ENCODE measurements around the gene ARHGEF12.

Gene ARHGEF12

GRCh38 chr11:120343429-120343828 lies 7.2 kb downstream of the ARHGEF12 start:
- no peak for DNase-seq (ENCODE audit: low read depth)

- DNase-seq (ENCODE audit: low read depth), result no peak
Measured at GRCh38 chr11:120344302-120345004, 8.2 kb downstream of the ARHGEF12 start.

GRCh38 chr11:120346233-120346632 lies 10.0 kb downstream of the ARHGEF12 start:
- no peak for DNase-seq (ENCODE audit: low read depth)

GRCh38 chr11:120350637-120351036 lies 14.4 kb downstream of the ARHGEF12 start:
- no peak for DNase-seq (ENCODE audit: low read depth)

GRCh38 chr11:120352405-120352804 lies 16.2 kb downstream of the ARHGEF12 start:
- DNase-seq (ENCODE audit: low read depth), result no peak

- DNase-seq (ENCODE audit: low read depth), result no peak
Measured at GRCh38 chr11:120354068-120354467, 17.9 kb downstream of the ARHGEF12 start.

GRCh38 chr11:120354779-120355178 lies 18.6 kb downstream of the ARHGEF12 start:
- DNase-seq (ENCODE audit: low read depth), result no peak

GRCh38 chr11:120357620-120358019 lies 21.4 kb downstream of the ARHGEF12 start:
- no peak for DNase-seq (ENCODE audit: low read depth)

GRCh38 chr11:120358729-120359128 lies 22.5 kb downstream of the ARHGEF12 start:
- DNase-seq (ENCODE audit: low read depth), result no peak

- no peak for DNase-seq (ENCODE audit: low read depth)
Measured at GRCh38 chr11:120363436-120363835, 27.2 kb downstream of the ARHGEF12 start.

GRCh38 chr11:120365512-120365911 lies 29.3 kb downstream of the ARHGEF12 start:
- DNase-seq (ENCODE audit: low read depth), result no peak

GRCh38 chr11:120372296-120372695 lies 36.1 kb downstream of the ARHGEF12 start:
- no peak for DNase-seq (ENCODE audit: low read depth)

- DNase-seq (ENCODE audit: low read depth), result no peak
Measured at GRCh38 chr11:120375076-120375475, 38.9 kb downstream of the ARHGEF12 start.

GRCh38 chr11:120376547-120377182 lies 40.5 kb downstream of the ARHGEF12 start:
- DNase-seq (ENCODE audit: low read depth), result no peak

GRCh38 chr11:120378474-120378873 lies 42.3 kb downstream of the ARHGEF12 start:
- no peak for DNase-seq (ENCODE audit: low read depth)

GRCh38 chr11:120381401-120381800 lies 45.2 kb downstream of the ARHGEF12 start:
- no peak for DNase-seq (ENCODE audit: low read depth)

- DNase-seq (ENCODE audit: low read depth), result no peak
Measured at GRCh38 chr11:120383518-120384155, 47.4 kb downstream of the ARHGEF12 start.

- DNase-seq (ENCODE audit: low read depth), result no peak
Measured at GRCh38 chr11:120384476-120384875, 48.3 kb downstream of the ARHGEF12 start.

GRCh38 chr11:120385110-120385509 lies 48.9 kb downstream of the ARHGEF12 start:
- no peak for DNase-seq (ENCODE audit: low read depth)

- DNase-seq (ENCODE audit: low read depth), result no peak
Measured at GRCh38 chr11:120385655-120386054, 49.4 kb downstream of the ARHGEF12 start.

GRCh38 chr11:120386318-120386717 lies 50.1 kb downstream of the ARHGEF12 start:
- DNase-seq (ENCODE audit: low read depth), result no peak

GRCh38 chr11:120386774-120387371 lies 50.7 kb downstream of the ARHGEF12 start:
- no peak for DNase-seq (ENCODE audit: low read depth)

- no peak for DNase-seq (ENCODE audit: low read depth)
Measured at GRCh38 chr11:120388261-120388660, 52.0 kb downstream of the ARHGEF12 start.

Data from GM04503 (cell line).